ENCODE measurements around the gene FOXP1. TPM values are rescaled to one million over a fixed set of nuclear protein-coding genes. Genes with fewer than 3 reads are reported as not detected.
A peak's percentile ranks its signal among the peaks of the same experiment; 100 is the strongest.

FOXP1 gene
- total RNA-seq, 2 donors from 2014 or later, result 41.7 to 94.3 TPM

GRCh38 chr3:71207632-71208031 lies 375.9 kb downstream of the FOXP1 start:
- no peaks in the 10 kb centered on the region for H3K27me3 ChIP-seq (ENCODE audit: control insufficient read depth, insufficient read depth, low read length, poor library complexity, severe bottlenecking)
- peak overlapping the region; percentile 10 for H3K4me3 Mint-ChIP-seq
- WGBS, 2 experiments (ENCODE audit: insufficient coverage in 1 of 2, insufficient read length in 1 of 2), result 83 to 91% methylated on average over 1 to 3 of the region's 3 CpGs
- no peaks in the 10 kb centered on the region for H3K9me3 Mint-ChIP-seq
- H3K9ac ChIP-seq (ENCODE audit: extremely low read depth, low read length, poor library complexity, severe bottlenecking), result no peak overlapping the region
- H3K9me3 ChIP-seq (ENCODE audit: control insufficient read depth, low read length), result no peaks in the 10 kb centered on the region
- no peaks in the 10 kb centered on the region for H3K27me3 Mint-ChIP-seq (ENCODE audit: insufficient read depth)
- peak overlapping the region; percentile 71 for H3K4me3 ChIP-seq (ENCODE audit: low read length)
- peaks cover 26% of the 10 kb centered on the region for H3K4me1 ChIP-seq (ENCODE audit: control insufficient read depth, insufficient read depth, low read length)
- no peaks in the 10 kb centered on the region for H3K36me3 ChIP-seq (ENCODE audit: control insufficient read depth, insufficient read depth, low read length)
- TF ChIP-seq CTCF (conservative IDR thresholded peaks at IDR 0.05), result no peak
- no peaks in the 10 kb centered on the region for H3K36me3 Mint-ChIP-seq (ENCODE audit: low read depth)
- peaks cover 76% of the 10 kb centered on the region for H3K4me1 Mint-ChIP-seq
- H3K27ac ChIP-seq (ENCODE audit: low read depth, low read length), result no peak overlapping the region
- no peak for DNase-seq
- peak overlapping the region; percentile 86 for H3K27ac Mint-ChIP-seq

GRCh38 chr3:71206305-71207165 lies 377.0 kb downstream of the FOXP1 start:
- Mint-ChIP-seq H3K27me3 (ENCODE audit: insufficient read depth) (no peaks in the 10 kb centered on the region), H3K9me3 (no peaks in the 10 kb centered on the region), H3K4me3 (no peak overlapping the region), H3K36me3 (ENCODE audit: low read depth) (no peaks in the 10 kb centered on the region), H3K4me1 (peaks cover 81% of the 10 kb centered on the region), H3K27ac (no peak overlapping the region)
- no peak overlapping the region for H3K9ac ChIP-seq (ENCODE audit: extremely low read depth, low read length, poor library complexity, severe bottlenecking)
- H3K4me3 ChIP-seq (ENCODE audit: low read length), result no peak overlapping the region
- no peaks in the 10 kb centered on the region for H3K27me3 ChIP-seq (ENCODE audit: control insufficient read depth, insufficient read depth, low read length, poor library complexity, severe bottlenecking)
- no peak for DNase-seq
- no peak for TF ChIP-seq CTCF (conservative IDR thresholded peaks at IDR 0.05)
- no peaks in the 10 kb centered on the region for H3K36me3 ChIP-seq (ENCODE audit: control insufficient read depth, insufficient read depth, low read length)
- no peak overlapping the region for H3K27ac ChIP-seq (ENCODE audit: low read depth, low read length)
- no peaks in the 10 kb centered on the region for H3K9me3 ChIP-seq (ENCODE audit: control insufficient read depth, low read length)
- H3K4me1 ChIP-seq (ENCODE audit: control insufficient read depth, insufficient read depth, low read length), result peaks cover 26% of the 10 kb centered on the region
- WGBS, 2 experiments (ENCODE audit: insufficient coverage in 1 of 2, insufficient read length in 1 of 2), result 94% methylated on average over 8 to 9 of the region's 10 CpGs

- WGBS, 2 experiments (ENCODE audit: insufficient coverage in 1 of 2, insufficient read length in 1 of 2), result 86 to 95% methylated on average over 2 to 3 of the region's 4 CpGs
- Histone ChIP-seq H3K36me3 (ENCODE audit: control insufficient read depth, insufficient read depth, low read length) (no peaks in the 10 kb centered on the region), H3K4me1 (ENCODE audit: control insufficient read depth, insufficient read depth, low read length) (peaks cover 20% of the 10 kb centered on the region), H3K27me3 (ENCODE audit: control insufficient read depth, insufficient read depth, low read length, poor library complexity, severe bottlenecking) (no peaks in the 10 kb centered on the region), H3K9me3 (ENCODE audit: control insufficient read depth, low read length) (no peaks in the 10 kb centered on the region), H3K4me3 (ENCODE audit: low read length) (no peak overlapping the region), H3K9ac (ENCODE audit: extremely low read depth, low read length, poor library complexity, severe bottlenecking) (no peak overlapping the region), H3K27ac (ENCODE audit: low read depth, low read length) (no peak overlapping the region)
- Mint-ChIP-seq H3K4me1 (peaks cover 70% of the 10 kb centered on the region), H3K27me3 (ENCODE audit: insufficient read depth) (no peaks in the 10 kb centered on the region), H3K36me3 (ENCODE audit: low read depth) (peaks cover under 1% of the 10 kb centered on the region), H3K9me3 (no peaks in the 10 kb centered on the region), H3K27ac (no peak overlapping the region), H3K4me3 (no peak overlapping the region)
- DNase-seq, result no peak
- TF ChIP-seq CTCF (conservative IDR thresholded peaks at IDR 0.05), result no peak
Observed at GRCh38 chr3:71203727-71204488, 379.6 kb downstream of the FOXP1 start.
